ENCODE data around the gene ARSH.
"Not testable (repeated sequence)": the region's sequence is repeated elsewhere in the genome, so short reads cannot be mapped to it uniquely, and the experiment has no call there.

The ARSH gene

GRCh38 chrX:3044671-3045070 lies 38.3 kb downstream of the ARSH start:
- DNase-seq: no peak

GRCh38 chrX:3046253-3047240 lies 40.2 kb downstream of the ARSH start:
- no peak for DNase-seq

GRCh38 chrX:3050523-3051175 lies 44.3 kb downstream of the ARSH start:
- not testable (repeated sequence) for DNase-seq

GRCh38 chrX:3052860-3053259 lies 46.5 kb downstream of the ARSH start:
- no peak for DNase-seq

- peak; percentile 88 for DNase-seq
Measured at GRCh38 chrX:3066555-3066954, 60.2 kb downstream of the ARSH start.

- no peak for DNase-seq
Measured at GRCh38 chrX:3075959-3076358, 69.6 kb downstream of the ARSH start.

- DNase-seq: no peak
Measured at GRCh38 chrX:3076416-3076991, 70.2 kb downstream of the ARSH start.
